ENCODE results near the gene SNHG17. TPM values are rescaled to one million over a fixed set of nuclear protein-coding genes. Genes with fewer than 3 reads are reported as not detected.

The SNHG17 gene
- total RNA-seq (2022; extraction: Qiagen RNA extraction): 178 to 218 TPM (median 201 TPM) in 5 replicates

DNA sequence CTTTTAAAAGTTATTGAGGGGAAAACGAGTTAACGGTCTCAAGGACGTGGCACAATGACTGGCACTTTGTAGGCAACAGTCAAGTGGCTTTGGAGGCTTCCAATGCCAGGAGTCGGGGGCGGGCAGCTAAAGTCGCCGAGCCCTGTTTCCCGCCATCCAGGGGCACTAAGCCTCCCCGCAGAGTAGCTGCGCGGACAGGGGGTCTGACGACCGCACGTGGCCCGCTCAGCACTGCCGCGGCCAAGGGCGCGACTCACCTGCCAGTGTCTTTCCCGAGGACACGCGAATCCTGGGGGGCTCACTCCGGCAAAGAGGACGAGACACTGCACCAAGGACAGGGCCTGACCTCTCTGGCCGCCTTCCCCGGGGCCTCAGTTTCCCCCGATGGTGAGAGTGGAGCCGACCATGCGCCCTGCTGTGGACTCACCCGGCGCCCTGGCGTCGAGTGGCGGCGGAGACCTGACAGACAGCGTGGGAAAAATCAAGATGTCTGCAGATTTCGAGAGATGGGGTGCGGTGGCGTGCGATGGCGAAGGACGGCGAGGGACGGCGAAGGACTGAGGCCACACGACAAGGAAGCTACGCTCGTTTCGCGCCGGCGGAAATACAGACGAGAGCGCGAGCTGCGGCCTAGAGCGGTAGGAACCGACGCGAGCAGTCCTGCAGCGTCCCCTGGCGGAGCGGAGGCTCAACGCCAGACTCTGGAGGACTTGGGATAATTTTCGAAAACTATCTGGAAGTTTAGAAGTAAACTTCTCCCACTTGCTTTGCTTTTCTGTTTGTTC, at the start of gene SNHG17:
SNHG17 (minus strand) TSS at position 559 of the 785 bp plus-strand sequence.

DNA sequence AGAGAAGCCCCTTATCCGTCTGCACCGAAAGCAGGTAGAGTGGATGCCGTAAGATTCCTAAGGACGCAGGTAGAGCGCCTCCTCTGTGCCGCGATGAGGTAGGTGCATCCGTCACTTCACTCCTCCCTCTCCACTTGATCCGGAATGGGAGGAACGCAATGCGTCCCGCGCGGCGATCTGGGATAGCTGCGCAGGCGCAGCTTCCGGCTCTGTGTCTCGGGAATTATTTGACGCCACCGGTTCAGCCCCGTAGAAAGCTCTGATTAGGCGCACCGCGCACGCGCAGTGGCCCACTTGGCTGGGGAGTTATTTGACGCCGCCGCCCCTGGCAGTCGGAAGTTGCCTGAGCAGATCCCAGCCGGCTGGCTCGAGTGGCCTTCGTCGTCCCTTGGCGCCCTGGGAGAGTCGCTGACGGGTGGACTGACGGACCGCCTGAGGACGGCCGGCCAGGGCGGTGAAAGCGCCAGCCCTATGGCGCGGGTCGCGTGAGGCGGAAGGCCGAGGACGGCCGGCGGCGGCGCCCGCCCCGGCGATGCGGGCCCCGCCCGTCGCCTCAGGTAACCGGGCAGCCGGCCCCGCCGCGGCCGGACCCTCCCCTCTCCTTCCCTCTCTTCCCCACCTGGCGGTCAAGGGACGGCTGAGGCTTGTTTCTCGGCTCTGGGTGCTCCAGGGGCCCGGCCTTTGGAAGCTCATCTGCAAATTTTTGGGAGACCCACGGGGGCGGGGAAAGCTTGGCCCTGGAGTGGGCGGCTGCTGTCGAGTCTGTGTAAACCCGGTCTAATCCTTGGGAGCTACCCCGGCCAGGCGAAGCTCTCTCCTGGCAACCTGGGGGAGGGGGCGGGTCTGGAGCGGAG, 37.6 kb upstream of the SNHG17 start, which contains the start of gene RALGAPB:
RALGAPB (plus strand) TSS at position 331 of the 854 bp plus-strand sequence. CDS start 15,590 bp downstream, outside the sequence.

Other genes with a start within 250 kb of the SNHG17 start
- 0.13 to 0.22 TPM (median 0.17 TPM) in 5 replicates for gene KIAA1755, start 174.6 kb downstream of the SNHG17 start, total RNA-seq (2022; extraction: Qiagen RNA extraction)
- not detected in 5 replicates for gene BPI, start 131.2 kb downstream of the SNHG17 start, total RNA-seq (2022; extraction: Qiagen RNA extraction)
- 1.1 to 1.4 TPM (median 1.2 TPM) in 5 replicates for gene LBP, start 88.8 kb downstream of the SNHG17 start, total RNA-seq (2022; extraction: Qiagen RNA extraction)
- 13.1 to 18.8 TPM (median 17.4 TPM) in 5 replicates for gene RALGAPB, start 37.5 kb upstream of the SNHG17 start, total RNA-seq (2022; extraction: Qiagen RNA extraction)
- not detected in 5 replicates for gene ADIG, start 145.9 kb upstream of the SNHG17 start, total RNA-seq (2022; extraction: Qiagen RNA extraction)
- 0.05 to 0.09 TPM in 2 of 5 replicates, not detected in the others for gene ARHGAP40, start 166.5 kb upstream of the SNHG17 start, total RNA-seq (2022; extraction: Qiagen RNA extraction)

All from A549 treated with AZD2906 at 1 μM for 4 hours (cell line).